WI38 (cell line): ENCODE measurements around the gene MLST8.

Experiments used
- H3K4me3 ChIP-seq: 2 replicates; pipeline ENCODE4 v1.5.1; 2011; ENCODE audit warnings: low read depth, mild to moderate bottlenecking, control low read depth, low read length
- CTCF ChIP-seq: IDR thresholded peaks from 2 replicates; pipeline ENCODE4 v1.5.1; 2012; ENCODE audit warnings: low read depth, mild to moderate bottlenecking, control low read depth, low read length

The MLST8 gene

DNA sequence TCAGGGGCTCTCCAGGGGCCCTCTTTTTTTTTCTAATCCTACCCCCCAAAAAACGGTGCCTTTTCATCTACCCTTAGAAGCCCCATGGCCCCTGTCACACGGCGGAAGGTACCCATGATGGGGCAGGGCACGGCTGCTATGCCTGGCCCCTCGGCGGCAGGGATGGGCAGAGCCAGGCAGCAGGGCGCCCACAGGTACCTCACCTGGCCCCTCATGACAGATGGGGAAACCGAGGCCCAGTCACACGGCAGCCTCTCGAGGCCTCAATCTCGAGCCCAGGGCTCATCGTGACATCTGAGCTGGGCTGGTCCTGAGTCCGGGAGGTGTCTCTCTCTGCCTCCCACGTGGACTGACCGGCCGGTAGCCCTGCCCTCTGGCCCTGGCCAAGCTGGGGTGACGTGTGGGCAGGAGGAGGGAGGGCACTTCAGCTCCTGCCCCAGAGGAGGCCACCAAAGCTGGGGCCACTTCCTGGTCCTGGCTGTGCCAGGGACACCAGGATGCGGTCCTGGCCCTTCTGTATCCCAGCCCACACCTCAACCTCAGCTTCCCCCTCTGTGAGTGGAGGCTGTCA is 38.1 kb upstream of the MLST8 start:
- TF ChIP-seq CTCF = no peak
- H3K4me3 ChIP-seq = no peak overlapping the region

- TF ChIP-seq CTCF = no peak
- no peak overlapping the region for H3K4me3 ChIP-seq
These were observed 35.2 kb upstream of the MLST8 start for GRCh38 chr16:2170080-2170479.

GRCh38 chr16:2170587-2171435 is 34.4 kb upstream of the MLST8 start:
- H3K4me3 ChIP-seq = no peak overlapping the region
- TF ChIP-seq CTCF = no peak

GRCh38 chr16:2171601-2172178 is 33.6 kb upstream of the MLST8 start:
- no peak overlapping the region for H3K4me3 ChIP-seq
- no peak for TF ChIP-seq CTCF

- no peak overlapping the region for H3K4me3 ChIP-seq
- no peak for TF ChIP-seq CTCF
These were observed 32.4 kb upstream of the MLST8 start for GRCh38 chr16:2172688-2173335.

- TF ChIP-seq CTCF = no peak
- no peak overlapping the region for H3K4me3 ChIP-seq
These were observed 31.9 kb upstream of the MLST8 start for GRCh38 chr16:2173366-2173765.
